ENCODE results near the gene ZNF678. TPM values are rescaled to one million over a fixed set of nuclear protein-coding genes. Genes with fewer than 3 reads are reported as not detected.
"Not testable (repeated sequence)": the region's sequence is repeated elsewhere in the genome, so short reads cannot be mapped to it uniquely, and the experiment has no call there.

Gene ZNF678
- polyA plus RNA-seq, 6 donors from 2014 or later: 6.5 to 19.5 (median 14.4) TPM

DNA sequence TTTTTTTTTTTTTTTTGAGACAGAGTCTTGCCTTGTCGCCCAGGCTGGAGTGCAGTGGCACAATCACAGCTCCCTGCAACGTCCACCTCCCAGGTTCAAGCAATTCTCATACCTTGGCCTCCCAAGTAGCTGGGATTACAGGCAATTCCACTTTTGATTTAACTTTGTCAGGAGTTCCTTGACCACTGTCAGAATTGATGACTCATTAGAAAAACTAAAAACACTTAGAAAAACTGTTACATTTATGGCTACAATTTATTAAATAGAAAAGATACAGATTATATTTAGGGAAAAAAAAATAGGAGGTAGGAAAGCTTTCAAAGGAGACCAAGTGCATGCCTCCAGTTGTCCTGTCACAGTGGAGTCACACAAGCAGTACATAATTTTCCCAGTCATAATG is 20.0 kb downstream of the ZNF678 start:
- H3K36me3 Mint-ChIP-seq: peaks cover 26 to 28% of the 10 kb centered on the region in 2 donors
- H3K27me3 Mint-ChIP-seq: no peaks in the 10 kb centered on the region
- DNase-seq: no peak
- no peak overlapping the region for H3K4me3 Mint-ChIP-seq
- H3K27ac Mint-ChIP-seq: no peak overlapping the region
- no peak for ATAC-seq (ENCODE audit: low read depth in 2 of 2)
- peaks cover 0 to 47% (median 30%) of the 10 kb centered on the region in 7 donors for H3K9me3 Mint-ChIP-seq
- peaks cover 12 to 24% (median 20%) of the 10 kb centered on the region in 3 donors for H3K4me1 Mint-ChIP-seq

DNA sequence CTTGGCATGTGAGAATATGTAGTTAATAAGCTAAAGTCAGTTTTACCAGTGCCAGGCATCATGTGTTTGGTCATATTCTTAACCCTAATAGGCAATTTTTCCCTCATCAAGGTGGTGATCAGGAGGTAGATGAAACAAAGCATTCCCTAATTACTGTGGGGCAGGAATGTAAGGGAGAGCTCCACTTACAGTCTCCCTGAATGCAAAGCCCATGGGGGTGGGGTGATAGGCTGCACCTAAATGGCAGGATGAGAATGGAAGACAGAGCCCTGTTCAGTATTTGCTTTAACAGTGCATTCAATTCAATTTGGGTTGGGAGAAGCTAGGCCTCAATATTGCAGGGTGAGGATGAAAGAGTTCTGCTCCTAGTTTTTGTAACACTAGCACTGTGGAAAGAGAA is 23.4 kb downstream of the ZNF678 start:
- H3K27me3 Mint-ChIP-seq: no peaks in the 10 kb centered on the region
- peaks cover 5 to 74% (median 53%) of the 10 kb centered on the region in 7 donors for H3K9me3 Mint-ChIP-seq
- ATAC-seq (ENCODE audit: low read depth in 2 of 2) (no peak), DNase-seq (no peak)
- peaks cover 40 to 51% of the 10 kb centered on the region in 2 donors for H3K36me3 Mint-ChIP-seq
- peaks cover 0 to 5% (median 4%) of the 10 kb centered on the region in 3 donors for H3K4me1 Mint-ChIP-seq
- H3K27ac Mint-ChIP-seq: no peak overlapping the region
- no peak overlapping the region for H3K4me3 Mint-ChIP-seq

DNA sequence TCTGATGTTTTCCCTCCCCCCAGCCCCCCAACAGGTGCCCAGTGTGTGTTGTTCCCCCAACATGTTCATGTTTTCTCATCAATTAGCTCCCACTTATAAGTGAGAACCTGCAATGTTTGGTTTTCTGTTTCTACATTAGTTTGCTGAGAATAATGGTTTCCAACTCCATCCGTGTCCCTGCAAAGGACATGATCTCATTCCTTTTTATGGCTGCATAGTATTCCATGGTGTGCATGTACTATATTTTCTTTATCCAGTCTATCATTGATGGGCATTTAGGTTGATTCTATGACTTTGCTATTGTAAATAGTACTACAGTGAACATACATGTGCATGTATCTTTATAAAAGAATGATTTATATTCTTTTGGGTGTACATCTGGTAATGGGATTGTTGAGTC is 24.6 kb downstream of the ZNF678 start:
- H3K9me3 Mint-ChIP-seq: peaks cover 5 to 73% (median 62%) of the 10 kb centered on the region in 7 donors
- no peaks in the 10 kb centered on the region for H3K27me3 Mint-ChIP-seq
- H3K4me3 Mint-ChIP-seq: no peak overlapping the region
- peaks cover 0 to 5% (median 4%) of the 10 kb centered on the region in 3 donors for H3K4me1 Mint-ChIP-seq
- no peak for DNase-seq
- peaks cover 40 to 51% of the 10 kb centered on the region in 2 donors for H3K36me3 Mint-ChIP-seq
- no peak for ATAC-seq (ENCODE audit: low read depth in 2 of 2)
- H3K27ac Mint-ChIP-seq: no peak overlapping the region

DNA sequence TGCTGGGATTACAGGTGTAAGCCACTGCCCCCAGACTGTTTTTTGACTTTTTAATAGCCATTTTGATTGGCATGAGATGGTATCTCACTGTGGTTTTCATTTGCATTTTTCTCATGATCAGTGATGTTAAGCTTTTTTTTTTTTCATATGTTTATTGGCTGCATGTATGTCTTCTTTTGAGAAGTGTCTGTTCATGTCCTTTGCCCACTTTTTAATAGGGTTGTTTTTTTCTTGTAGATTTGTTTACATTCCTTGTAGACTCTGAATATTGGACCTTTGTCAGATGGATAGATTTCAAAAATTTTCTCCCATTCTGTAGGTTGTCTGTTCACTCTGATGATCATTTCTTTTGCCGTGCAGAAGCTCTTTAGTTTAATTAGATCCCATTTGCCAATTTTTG is 25.4 kb downstream of the ZNF678 start:
- peaks cover 5 to 79% (median 64%) of the 10 kb centered on the region in 7 donors for H3K9me3 Mint-ChIP-seq

DNA sequence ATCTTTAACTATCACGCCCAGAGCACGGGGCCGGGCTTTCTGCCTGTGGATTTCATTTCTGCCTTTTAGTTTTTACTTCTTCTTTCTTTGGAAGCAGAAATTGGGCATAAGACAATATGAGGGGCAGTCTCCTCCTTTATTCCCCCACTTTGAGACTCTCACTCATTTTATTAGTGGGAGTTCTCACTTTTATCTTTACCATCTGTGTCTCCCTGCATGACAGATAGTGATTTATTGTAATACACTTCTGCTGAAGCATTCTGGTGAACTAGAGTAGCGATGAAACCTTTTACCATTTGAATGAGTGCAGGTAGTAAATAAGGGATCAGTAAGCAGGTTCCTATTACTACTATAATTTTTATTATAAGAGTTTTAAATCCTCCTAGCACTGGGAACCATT is 26.4 kb downstream of the ZNF678 start:
- not testable (repeated sequence) for ATAC-seq (ENCODE audit: low read depth in 2 of 2); H3K4me1 Mint-ChIP-seq; H3K27ac Mint-ChIP-seq; H3K27me3 Mint-ChIP-seq; H3K4me3 Mint-ChIP-seq; DNase-seq
- H3K9me3 Mint-ChIP-seq: peaks cover 5 to 88% (median 66%) of the 10 kb centered on the region in 7 donors
- peaks cover 46 to 57% of the 10 kb centered on the region in 2 donors for H3K36me3 Mint-ChIP-seq

More for the DNA sequence above, 25.4 kb downstream of the ZNF678 start:
- not testable (repeated sequence) for H3K27me3 Mint-ChIP-seq; ATAC-seq (ENCODE audit: low read depth in 2 of 2); H3K27ac Mint-ChIP-seq; DNase-seq; H3K4me1 Mint-ChIP-seq; H3K4me3 Mint-ChIP-seq
- peaks cover 46 to 57% of the 10 kb centered on the region in 2 donors for H3K36me3 Mint-ChIP-seq

DNA sequence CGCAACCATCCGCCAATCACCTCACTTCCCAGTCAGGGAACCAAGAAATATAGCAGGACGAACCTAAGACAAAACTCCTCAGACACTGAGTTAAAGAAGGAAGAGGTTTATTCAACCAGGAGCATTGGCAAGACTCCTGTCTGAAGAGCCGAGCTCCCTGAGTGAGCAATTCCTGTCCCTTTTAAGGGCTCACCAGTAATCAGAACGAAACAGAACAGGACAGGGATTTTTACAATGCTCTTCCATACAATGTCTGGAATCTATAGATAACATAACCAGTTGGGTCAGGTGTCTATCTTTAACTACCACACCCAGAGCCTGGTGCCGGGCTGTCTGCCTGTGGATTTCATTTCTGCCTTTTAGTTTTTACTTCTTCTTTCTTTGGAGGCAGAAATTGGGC is 32.9 kb downstream of the ZNF678 start:
- peaks cover 8 to 78% (median 67%) of the 10 kb centered on the region in 7 donors for H3K9me3 Mint-ChIP-seq
- H3K27ac Mint-ChIP-seq; ATAC-seq (ENCODE audit: low read depth in 2 of 2); DNase-seq; H3K4me3 Mint-ChIP-seq; H3K27me3 Mint-ChIP-seq: not testable (repeated sequence)
- peaks cover 0 to 17% (median 7%) of the 10 kb centered on the region in 3 donors for H3K4me1 Mint-ChIP-seq
- peaks cover 50 to 55% of the 10 kb centered on the region in 2 donors for H3K36me3 Mint-ChIP-seq

DNA sequence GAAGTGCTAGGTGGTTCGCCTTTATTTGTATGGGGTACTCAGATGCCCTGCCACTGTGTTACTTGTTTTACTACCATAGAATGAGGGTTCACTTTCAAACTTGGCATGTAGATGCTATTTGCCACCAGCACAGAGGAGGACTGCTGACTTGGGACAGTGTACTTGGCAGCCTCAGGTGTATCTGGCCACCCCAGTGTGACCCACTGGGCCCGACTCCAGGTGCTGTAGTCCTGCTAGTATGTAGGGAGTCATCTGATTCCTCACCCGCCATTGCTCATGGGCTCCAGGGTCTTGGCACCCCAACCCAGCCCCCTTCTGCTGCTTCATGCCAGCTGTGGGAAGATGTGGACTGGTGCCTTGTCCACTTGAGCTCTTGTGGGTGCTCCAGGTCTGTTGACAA is 40.0 kb downstream of the ZNF678 start:
- DNase-seq: no peak
- Mint-ChIP-seq H3K27me3 (no peaks in the 10 kb centered on the region), H3K9me3 (peaks cover 4 to 70% (median 48%) of the 10 kb centered on the region in 7 donors), H3K4me3 (peak overlapping the region in 1 of 8 donors; percentile 35), H3K27ac (peak overlapping the region in 1 of 6 donors; percentile 70), H3K36me3 (peaks cover 30 to 31% of the 10 kb centered on the region in 2 donors), H3K4me1 (peaks cover 0 to 15% (median 9%) of the 10 kb centered on the region in 3 donors)
- ATAC-seq (ENCODE audit: low read depth in 2 of 2): no peak

DNA sequence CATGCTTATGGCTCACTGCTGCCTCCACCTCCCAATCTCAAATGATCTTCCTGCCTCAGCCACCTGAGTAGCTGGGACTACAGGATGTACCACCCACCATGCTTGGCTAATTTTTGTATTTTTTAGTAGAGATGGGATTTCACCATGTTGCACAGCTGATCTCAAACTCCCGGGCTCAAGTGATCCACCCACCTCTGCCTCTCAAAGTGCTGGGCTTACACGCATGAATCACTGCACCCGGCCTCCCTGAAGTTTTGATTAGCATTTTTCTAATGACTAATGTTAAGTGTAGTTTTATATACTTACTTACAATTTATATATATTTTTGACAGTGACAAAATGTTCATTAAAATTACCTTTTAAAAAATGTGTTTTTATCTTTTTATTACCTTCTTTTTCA is 41.1 kb downstream of the ZNF678 start:
- no peak overlapping the region for H3K27ac Mint-ChIP-seq
- H3K9me3 Mint-ChIP-seq: peaks cover 0 to 64% (median 40%) of the 10 kb centered on the region in 7 donors
- no peak overlapping the region for H3K4me3 Mint-ChIP-seq
- peaks cover 0 to 11% (median 7%) of the 10 kb centered on the region in 3 donors for H3K4me1 Mint-ChIP-seq
- DNase-seq: no peak
- peaks cover 22 to 25% of the 10 kb centered on the region in 2 donors for H3K36me3 Mint-ChIP-seq
- ATAC-seq (ENCODE audit: low read depth in 2 of 2): no peak
- no peaks in the 10 kb centered on the region for H3K27me3 Mint-ChIP-seq

DNA sequence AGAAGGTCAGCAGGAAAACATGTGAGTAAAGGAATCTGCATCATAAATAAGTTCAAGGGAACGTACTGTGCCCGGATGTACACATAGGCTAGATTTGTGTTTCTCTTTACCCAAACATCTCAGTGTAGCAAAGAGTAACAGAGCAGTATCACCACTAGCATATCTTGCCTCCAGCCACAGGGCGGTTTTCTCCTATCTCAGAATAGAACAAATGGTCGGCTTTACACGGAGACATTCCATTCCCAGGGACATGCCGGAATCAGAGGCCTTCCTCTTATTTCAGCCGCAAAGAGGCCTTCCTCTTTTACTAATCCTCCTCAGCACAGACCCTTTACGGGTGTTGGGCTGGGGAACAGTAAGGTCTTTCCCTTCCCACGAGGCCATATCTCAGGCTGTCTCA is 42.9 kb downstream of the ZNF678 start:
- Mint-ChIP-seq H3K9me3 (peaks cover 3 to 61% (median 32%) of the 10 kb centered on the region in 7 donors), H3K27ac (peak overlapping the region in 1 of 6 donors; percentile 15), H3K36me3 (peaks cover 25 to 31% of the 10 kb centered on the region in 2 donors), H3K4me3 (peak overlapping the region in 1 of 8 donors; percentile 12)
- not testable (repeated sequence) for ATAC-seq (ENCODE audit: low read depth in 2 of 2); H3K4me1 Mint-ChIP-seq; H3K27me3 Mint-ChIP-seq; DNase-seq

DNA sequence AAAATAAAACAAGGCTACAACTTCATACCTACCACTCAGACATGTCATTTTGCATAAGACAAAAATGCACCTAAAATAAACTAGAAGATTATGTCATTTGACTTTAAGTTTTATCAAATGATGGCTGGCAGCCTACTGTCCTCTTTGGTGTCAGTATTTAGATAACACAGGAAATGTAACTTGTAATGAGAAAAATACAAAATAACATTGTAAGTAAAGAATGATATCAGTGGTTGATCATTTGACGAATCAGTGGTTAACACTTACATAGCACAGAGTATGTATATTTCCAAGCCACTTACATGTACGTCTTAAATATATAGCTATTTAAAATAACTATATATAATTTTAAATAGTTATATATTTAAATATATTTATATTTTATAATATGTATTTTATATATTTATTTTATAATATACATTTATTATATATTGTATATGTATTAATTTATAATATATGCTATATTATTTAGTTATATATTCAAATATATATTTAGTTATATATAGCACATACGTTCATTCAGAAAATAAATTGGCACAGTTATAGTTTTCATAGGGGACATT is 44.1 kb downstream of the ZNF678 start:
- no peak overlapping the region for H3K4me3 Mint-ChIP-seq
- DNase-seq (no peak), ATAC-seq (ENCODE audit: low read depth in 2 of 2) (no peak)
- peaks cover 3 to 59% (median 30%) of the 10 kb centered on the region in 7 donors for H3K9me3 Mint-ChIP-seq
- peaks cover 33 to 35% of the 10 kb centered on the region in 2 donors for H3K36me3 Mint-ChIP-seq
- no peaks in the 10 kb centered on the region for H3K27me3 Mint-ChIP-seq
- peaks cover 0 to 3% (median 2%) of the 10 kb centered on the region in 3 donors for H3K4me1 Mint-ChIP-seq
- no peak overlapping the region for H3K27ac Mint-ChIP-seq

DNA sequence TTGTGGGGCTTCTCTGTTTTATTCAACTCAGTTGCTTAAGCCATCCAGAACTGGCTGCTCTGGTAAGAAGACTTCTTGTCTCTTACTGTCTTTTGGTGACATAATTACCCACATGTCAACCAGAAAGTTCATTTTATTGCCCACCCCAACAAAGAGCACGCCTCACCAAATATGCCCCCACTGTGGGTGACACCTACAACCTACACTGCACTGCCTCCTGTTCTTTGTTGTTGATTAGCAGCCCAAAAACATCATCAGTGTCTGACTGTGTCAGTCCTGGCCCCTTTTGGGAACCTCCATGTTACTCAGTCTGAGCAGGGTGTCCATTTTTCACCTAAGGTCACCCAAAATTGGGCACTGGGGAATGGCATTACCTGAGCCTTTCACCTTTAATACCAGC is 49.3 kb downstream of the ZNF678 start:
- H3K4me1 Mint-ChIP-seq: peaks cover 13 to 15% (median 15%) of the 10 kb centered on the region in 3 donors
- H3K36me3 Mint-ChIP-seq: peaks cover 62 to 64% of the 10 kb centered on the region in 2 donors
- ATAC-seq (ENCODE audit: low read depth in 2 of 2) (no peak), DNase-seq (no peak)
- no peak overlapping the region for H3K27ac Mint-ChIP-seq
- H3K4me3 Mint-ChIP-seq: no peak overlapping the region
- peaks cover 10 to 49% (median 27%) of the 10 kb centered on the region in 7 donors for H3K9me3 Mint-ChIP-seq
- no peaks in the 10 kb centered on the region for H3K27me3 Mint-ChIP-seq

DNA sequence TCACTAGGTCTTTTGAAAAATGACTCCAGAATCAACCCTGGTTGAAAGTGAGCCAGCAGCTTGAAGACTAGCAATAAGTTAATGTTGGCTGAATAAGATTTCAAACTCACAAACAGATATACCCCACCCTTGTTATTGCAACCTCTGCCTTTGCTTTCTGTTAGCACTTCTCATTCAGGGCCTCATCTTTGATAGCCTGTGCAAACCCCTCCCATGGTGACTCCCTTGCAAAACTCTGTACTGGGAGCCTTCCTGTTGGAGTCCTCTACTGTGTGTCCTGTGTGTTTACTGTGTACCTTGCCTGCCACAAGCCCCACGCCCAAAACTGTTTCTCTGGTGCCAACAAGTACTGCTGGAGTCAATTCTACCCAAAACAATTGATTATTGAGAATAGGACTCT is 50.2 kb downstream of the ZNF678 start:
- ATAC-seq (ENCODE audit: low read depth in 2 of 2) (no peak), DNase-seq (no peak)
- H3K27ac Mint-ChIP-seq: peak overlapping the region in 3 of 6 donors; percentile 30 to 89 (median 67)
- no peaks in the 10 kb centered on the region for H3K27me3 Mint-ChIP-seq
- H3K4me1 Mint-ChIP-seq: peaks cover 13 to 15% (median 15%) of the 10 kb centered on the region in 3 donors
- no peak overlapping the region for H3K4me3 Mint-ChIP-seq
- peaks cover 9 to 56% (median 35%) of the 10 kb centered on the region in 7 donors for H3K9me3 Mint-ChIP-seq
- peaks cover 68 to 69% of the 10 kb centered on the region in 2 donors for H3K36me3 Mint-ChIP-seq

DNA sequence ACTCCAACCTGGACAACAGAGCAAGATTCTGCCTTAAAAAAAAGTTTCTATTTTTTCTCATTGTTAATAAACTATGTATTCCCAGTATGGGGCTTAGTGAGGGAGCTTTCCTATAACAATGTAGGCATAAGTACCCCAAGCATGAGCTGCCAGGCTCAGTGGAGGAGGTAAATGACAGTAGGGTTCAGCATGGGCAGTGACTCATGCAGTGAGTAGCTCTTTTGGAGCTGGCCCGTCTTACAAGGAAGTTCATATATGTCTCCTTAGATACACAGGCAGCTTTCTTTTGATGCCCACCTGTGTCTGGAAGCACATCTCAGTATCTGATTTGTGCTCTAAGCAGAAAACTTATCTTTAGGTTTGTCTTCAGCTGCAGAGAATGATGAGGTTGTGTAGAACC is 57.9 kb downstream of the ZNF678 start:
- Mint-ChIP-seq H3K27me3 (no peaks in the 10 kb centered on the region), H3K36me3 (peaks cover 62 to 68% of the 10 kb centered on the region in 2 donors), H3K27ac (no peak overlapping the region), H3K4me1 (peaks cover 5% of the 10 kb centered on the region in 3 donors), H3K4me3 (no peak overlapping the region), H3K9me3 (peaks cover 19 to 89% (median 74%) of the 10 kb centered on the region in 7 donors)
- ATAC-seq (ENCODE audit: low read depth in 2 of 2) (no peak), DNase-seq (no peak)
